Activated CD8-positive, alpha-beta memory T cell treated with anti-CD3 and anti-CD28 coated beads for 24 hours (primary cell): ENCODE results near the gene PTPRN2.

Experiments
- DNase-seq: peaks from one replicate; pipeline ENCODE4 v3.0.0-alpha.2; 2020

The PTPRN2 gene

GRCh38 chr7:157722137-157723060 is 865.2 kb downstream of the PTPRN2 start:
- DNase-seq, result no peak

DNA sequence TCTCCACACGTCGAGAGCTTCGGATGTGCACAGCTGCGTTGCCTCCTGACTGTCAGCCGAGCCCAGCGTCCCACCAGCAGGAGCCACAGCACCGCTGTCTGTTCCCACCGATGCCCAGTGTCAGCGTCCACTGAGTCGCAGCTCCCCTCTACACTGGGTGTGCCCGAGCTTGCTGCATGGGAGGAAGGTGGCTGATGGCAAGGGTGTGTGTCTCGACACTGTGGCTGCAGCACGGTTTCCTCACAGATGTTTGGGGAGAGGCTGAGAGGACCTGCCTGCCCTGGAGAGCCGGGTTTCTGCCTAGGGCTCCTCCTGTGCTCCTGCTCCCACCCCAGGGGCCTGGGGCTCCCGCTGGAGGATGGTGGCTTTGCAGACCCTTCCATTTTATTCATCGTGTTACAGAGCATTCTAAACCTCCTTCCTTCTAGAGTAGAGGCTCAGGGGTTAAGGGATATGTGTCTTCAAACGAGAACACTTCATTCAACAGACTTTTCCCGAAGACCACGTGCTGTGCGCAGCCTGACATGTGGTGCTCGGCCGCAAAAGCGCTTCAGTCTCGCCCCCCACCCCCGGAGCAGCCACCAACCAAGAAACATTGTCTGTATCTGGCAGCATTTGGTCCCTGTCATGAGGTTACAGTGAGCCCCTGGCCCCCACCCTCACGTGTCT is 866.0 kb downstream of the PTPRN2 start:
- DNase-seq, result no peak

DNA sequence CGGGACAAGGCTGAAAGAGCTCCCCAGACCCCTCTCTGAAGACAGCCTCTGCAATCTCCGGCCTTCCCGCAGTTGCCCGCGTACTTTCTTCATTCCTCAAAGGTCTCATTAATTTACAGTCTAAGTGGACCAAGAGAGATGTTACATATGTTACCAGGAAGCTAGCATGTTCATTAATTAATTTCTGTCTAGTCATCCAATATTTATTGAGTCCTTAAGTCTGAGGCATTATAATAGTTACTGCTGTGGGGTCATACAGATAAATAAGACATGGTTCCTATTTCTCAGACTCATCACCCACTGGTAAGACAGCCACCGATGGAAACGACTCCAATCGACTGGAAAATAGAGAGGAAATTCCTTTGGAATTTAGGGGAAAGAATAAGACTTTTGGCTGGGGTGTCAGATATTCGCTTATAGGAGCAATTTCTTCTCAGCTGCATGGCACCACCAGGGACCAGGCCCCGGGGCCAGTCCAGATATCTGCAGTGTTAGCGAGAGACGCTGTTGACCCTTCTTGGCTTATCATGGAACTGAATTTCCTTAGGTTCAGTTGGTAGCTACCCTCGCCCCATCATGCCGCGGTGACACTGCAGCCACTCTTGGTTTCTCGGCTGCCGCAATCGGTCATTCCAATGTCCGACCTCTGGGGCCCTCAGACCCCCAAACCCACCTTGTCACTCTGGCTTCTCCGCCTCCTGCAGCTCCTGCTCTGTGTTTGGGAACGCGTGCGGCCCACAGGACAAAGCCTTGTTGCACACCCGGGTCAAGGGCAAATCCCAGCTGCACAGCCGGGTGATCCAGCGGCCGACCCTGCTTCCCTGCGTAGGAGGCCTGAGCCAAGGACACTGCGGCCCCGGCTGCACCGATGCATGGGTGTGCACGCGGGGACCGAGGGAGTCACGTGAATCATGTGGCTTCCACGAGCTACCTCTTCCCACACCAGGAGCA is 867.6 kb downstream of the PTPRN2 start:
- DNase-seq, result no peak

DNA sequence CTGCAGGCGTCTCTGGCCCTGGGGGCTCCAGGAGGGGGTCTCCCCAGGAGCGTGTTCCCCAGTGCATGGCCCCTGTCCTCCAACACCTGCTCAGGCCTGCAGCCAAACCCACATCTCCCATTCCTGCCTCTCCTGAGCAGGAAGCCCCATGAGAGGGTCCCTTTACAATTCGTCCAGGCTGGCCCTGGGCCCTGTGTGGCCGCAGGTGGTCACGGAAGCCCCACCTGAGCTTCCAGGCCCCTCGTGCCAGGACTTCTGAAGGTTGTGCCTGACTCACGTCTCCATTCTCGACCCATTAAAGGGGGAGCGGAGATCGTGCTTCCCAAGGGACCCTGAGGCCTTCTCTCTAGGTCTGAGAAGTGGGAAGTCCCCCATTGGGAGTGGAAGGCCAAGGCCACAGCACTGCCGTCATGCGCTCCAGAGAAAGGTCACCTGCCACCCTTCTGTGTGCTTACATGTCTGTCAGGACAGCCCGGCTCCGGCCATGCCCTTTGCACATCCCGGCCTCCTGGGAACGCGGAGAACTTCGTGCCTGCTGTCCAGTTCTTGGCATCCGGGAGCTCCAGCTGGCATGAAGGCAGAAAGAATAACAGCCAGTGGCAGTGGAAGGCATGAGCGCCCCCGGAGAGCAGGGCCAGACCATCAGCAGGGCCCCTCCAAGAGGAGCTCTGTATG is 868.5 kb downstream of the PTPRN2 start:
- no peak for DNase-seq

DNA sequence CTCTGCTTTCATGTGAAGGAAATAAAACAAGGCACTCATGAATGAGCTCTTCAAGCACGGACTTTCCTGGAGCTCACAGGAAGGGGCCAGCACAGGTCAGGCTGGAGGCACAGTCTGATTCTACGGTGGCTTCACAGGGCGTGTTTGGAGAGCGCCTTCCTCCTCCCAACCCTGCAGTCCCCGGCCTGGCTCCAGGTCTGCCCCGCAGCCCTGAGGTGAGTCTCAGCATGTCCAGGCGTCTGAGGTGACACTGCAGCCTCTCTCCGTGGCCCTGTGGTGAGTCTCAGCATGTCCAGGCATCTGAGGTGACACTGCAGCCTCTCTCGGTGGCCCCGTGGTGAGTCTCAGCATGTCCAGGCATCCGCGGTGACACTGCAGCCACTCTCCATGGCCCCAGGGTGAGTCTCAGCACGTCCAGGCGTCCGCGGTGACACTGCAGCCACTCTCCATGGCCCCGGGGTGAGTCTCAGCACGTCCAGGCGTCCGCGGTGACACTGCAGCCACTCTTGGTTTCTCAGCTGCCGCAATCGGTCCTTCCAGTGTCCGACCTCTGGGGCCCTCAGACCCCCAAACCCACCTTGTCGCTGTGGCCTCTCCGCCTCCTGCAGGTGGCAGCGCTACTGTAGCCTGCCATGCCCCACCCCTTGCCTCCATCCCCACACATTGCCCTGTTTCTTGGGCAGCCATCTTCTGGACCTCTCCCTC is 869.2 kb downstream of the PTPRN2 start:
- no peak for DNase-seq

GRCh38 chr7:157717211-157718174 is 870.1 kb downstream of the PTPRN2 start:
- DNase-seq, result no peak

DNA sequence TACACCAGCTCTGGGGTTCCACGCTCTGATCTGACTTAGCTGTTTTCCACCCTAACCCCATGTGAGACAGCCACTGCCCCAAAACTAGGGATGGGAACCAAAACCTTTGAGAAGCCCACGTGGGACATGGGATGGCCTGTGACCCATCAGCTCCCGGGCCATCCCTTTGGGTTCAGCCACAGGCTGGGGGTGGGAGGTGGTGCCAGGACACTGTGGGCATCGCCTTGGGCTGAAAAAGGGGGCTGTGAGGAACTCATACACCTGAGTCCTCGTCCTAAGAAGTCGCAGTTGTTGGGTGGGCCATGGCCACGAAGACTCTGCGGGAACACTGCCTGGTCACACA is 871.7 kb downstream of the PTPRN2 start:
- no peak for DNase-seq

DNA sequence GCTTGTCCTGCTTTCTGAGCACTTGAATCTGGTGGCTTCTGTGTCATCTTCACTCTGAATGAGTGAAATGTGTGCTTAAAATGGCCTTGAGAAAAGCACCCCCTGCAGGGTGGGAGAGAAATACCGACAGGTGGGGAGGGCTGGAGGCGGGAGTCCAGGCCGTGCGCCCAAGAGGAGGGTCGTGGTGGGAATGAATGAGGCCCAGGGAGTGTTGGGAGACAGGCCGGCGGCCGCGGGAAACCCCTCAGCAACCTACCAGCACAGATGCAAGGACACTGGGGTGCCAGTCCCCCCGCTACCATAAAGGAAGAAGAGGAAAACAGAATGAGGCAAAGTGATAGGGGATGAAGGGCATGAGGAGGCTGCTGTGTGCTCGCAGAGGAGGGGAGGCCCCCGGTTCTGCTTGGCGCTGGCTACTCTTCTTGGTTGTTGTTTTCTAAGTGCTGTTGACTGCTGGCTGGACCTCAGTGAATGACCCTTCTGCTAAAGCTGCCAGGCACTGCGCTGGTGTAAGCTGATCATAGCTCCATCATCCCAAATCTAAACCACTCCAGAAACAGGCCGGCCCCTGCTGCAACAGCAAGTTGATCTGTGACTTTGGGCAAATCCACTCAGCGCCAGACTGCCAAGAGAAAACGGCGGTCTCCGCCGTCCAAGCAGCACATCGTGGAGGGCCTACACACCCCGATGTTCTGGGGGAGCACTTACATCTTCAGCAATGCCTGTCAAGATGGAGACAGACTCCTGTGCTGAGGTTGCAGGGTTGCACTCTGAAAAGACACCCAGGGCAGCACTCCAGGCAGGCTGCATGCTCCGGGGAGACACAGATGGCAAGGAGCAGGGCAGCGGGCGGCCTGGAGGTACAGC is 872.3 kb downstream of the PTPRN2 start:
- DNase-seq, result no peak

GRCh38 chr7:157714166-157715070 is 873.2 kb downstream of the PTPRN2 start:
- DNase-seq, result no peak

DNA sequence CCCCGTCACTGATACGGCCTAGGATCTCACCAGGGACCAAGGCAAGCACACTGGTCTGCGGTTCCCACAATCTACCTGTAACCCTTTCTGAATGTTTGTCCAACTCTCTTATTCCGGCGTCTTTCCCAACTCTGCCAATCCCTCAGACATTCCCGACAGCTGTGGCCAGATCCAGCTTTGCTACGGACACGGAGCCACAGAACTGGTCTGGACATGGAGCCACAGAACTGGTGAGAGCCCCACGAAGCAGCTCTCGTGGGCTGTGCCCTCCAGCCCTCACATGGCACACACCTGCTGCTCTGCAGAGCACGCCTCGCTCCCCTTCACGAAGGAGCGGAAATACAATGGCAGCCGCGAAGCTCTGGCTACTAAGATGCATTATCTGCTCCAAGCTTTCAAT is 874.0 kb downstream of the PTPRN2 start:
- DNase-seq, result no peak

DNA sequence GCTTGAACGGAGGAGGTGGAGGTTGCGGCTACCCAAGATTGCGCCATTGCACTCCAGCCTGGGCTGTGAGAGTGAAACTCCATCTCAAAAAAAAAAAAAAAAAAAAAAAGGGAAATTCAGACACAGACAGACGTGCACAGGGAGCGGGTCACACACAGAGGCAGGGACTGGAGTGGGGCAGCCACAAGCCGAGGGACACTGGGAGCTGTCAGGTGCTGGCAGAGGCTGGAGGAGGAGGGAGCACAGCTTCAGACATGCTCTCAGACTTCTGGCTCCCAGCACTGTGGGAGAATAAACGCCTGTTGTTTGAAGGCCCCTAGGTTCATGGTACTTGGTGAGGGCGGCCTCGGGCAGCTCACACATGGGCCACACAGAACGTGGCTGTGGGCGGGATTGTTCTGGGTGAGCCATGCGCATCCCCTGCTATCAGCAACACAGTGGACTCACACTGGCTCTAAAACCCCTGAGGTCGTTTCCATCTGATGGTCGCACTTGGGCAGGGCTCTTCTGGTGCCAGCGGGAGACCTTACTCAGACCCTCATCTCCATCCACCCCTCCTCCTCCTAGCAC is 874.9 kb downstream of the PTPRN2 start:
- no peak for DNase-seq

- no peak for DNase-seq
Observed at GRCh38 chr7:157711353-157711888, 876.2 kb downstream of the PTPRN2 start.

DNA sequence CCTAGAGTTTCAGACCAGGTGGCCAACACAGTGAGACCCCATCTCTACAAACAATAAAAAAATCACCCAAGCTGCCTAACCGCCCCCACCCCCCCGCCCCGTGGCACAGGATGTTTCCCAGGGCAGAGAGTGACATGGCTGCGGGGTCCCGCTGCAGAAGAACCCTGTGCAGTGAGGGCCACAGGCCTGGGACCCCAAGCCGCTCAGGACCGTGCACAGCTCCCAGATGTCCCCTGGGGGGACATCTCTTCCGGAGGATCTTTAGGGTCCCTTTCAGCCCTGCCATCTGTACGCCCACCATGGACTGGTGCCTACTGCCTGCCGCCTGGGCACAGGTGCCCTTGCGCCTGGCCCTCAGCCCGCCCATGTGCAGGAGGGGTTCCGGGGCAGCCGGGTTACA is 877.2 kb downstream of the PTPRN2 start:
- DNase-seq, result no peak

GRCh38 chr7:157709531-157710251 is 877.9 kb downstream of the PTPRN2 start:
- DNase-seq, result no peak

GRCh38 chr7:157708919-157709295 is 878.7 kb downstream of the PTPRN2 start:
- no peak for DNase-seq

- DNase-seq, result no peak
Observed at GRCh38 chr7:157707983-157708918, 879.4 kb downstream of the PTPRN2 start.
